ENCODE results near the gene ST6GAL2. TPM values are rescaled to one million over a fixed set of nuclear protein-coding genes. Genes with fewer than 3 reads are reported as not detected.

Gene ST6GAL2
- total RNA-seq, 1 donor from 2014 or later: 19.4 TPM

GRCh38 chr2:106851881-106852501 is 34.0 kb downstream of the ST6GAL2 start:
- TF ChIP-seq CTCF (IDR thresholded peaks at IDR 0.05; ENCODE audit: unreplicated experiment): no peak
- Mint-ChIP-seq H3K9me3 (no peaks in the 10 kb centered on the region), H3K27ac (no peak overlapping the region), H3K27me3 (ENCODE audit: low read depth) (peaks cover 4% of the 10 kb centered on the region), H3K4me1 (peaks cover 26% of the 10 kb centered on the region), H3K4me3 (no peak overlapping the region), H3K36me3 (no peaks in the 10 kb centered on the region)
- no peak for DNase-seq (ENCODE audit: low spot score in 2 of 2, unreplicated experiment in 2 of 2)

- Mint-ChIP-seq H3K4me1 (peaks cover 26% of the 10 kb centered on the region), H3K27me3 (ENCODE audit: low read depth) (peaks cover 4% of the 10 kb centered on the region), H3K27ac (no peak overlapping the region), H3K9me3 (no peaks in the 10 kb centered on the region), H3K36me3 (no peaks in the 10 kb centered on the region), H3K4me3 (no peak overlapping the region)
- no peak for TF ChIP-seq CTCF (IDR thresholded peaks at IDR 0.05; ENCODE audit: unreplicated experiment)
- no peak for DNase-seq (ENCODE audit: low spot score in 2 of 2, unreplicated experiment in 2 of 2)
Measured at GRCh38 chr2:106851087-106851874, 34.7 kb downstream of the ST6GAL2 start.

GRCh38 chr2:106849253-106849652 is 36.7 kb downstream of the ST6GAL2 start:
- Mint-ChIP-seq H3K9me3 (no peaks in the 10 kb centered on the region), H3K4me1 (peaks cover 35% of the 10 kb centered on the region), H3K27me3 (ENCODE audit: low read depth) (peaks cover 11% of the 10 kb centered on the region), H3K4me3 (no peak overlapping the region), H3K27ac (no peak overlapping the region), H3K36me3 (no peaks in the 10 kb centered on the region)
- DNase-seq (ENCODE audit: low spot score in 2 of 2, unreplicated experiment in 2 of 2): no peak
- no peak for TF ChIP-seq CTCF (IDR thresholded peaks at IDR 0.05; ENCODE audit: unreplicated experiment)

GRCh38 chr2:106847366-106847765 is 38.6 kb downstream of the ST6GAL2 start:
- Mint-ChIP-seq H3K27me3 (ENCODE audit: low read depth) (peaks cover 11% of the 10 kb centered on the region), H3K27ac (no peak overlapping the region), H3K9me3 (no peaks in the 10 kb centered on the region), H3K4me3 (no peak overlapping the region), H3K36me3 (no peaks in the 10 kb centered on the region), H3K4me1 (peaks cover 33% of the 10 kb centered on the region)
- TF ChIP-seq CTCF (IDR thresholded peaks at IDR 0.05; ENCODE audit: unreplicated experiment): no peak
- no peak for DNase-seq (ENCODE audit: low spot score in 2 of 2, unreplicated experiment in 2 of 2)

- Mint-ChIP-seq H3K36me3 (no peaks in the 10 kb centered on the region), H3K4me3 (no peak overlapping the region), H3K27ac (no peak overlapping the region), H3K27me3 (ENCODE audit: low read depth) (peaks cover 11% of the 10 kb centered on the region), H3K9me3 (no peaks in the 10 kb centered on the region), H3K4me1 (peaks cover 31% of the 10 kb centered on the region)
- no peak for DNase-seq (ENCODE audit: low spot score in 2 of 2, unreplicated experiment in 2 of 2)
- no peak for TF ChIP-seq CTCF (IDR thresholded peaks at IDR 0.05; ENCODE audit: unreplicated experiment)
Measured at GRCh38 chr2:106845716-106846115, 40.3 kb downstream of the ST6GAL2 start.

All from mesothelial cell of epicardium (in vitro differentiated cells).